K562 treated with DMSO at 1 percent for 4 hours (cell line): Measurements from ENCODE around the gene AQP1. TPM values are rescaled to one million over a fixed set of nuclear protein-coding genes. Genes with fewer than 3 reads are reported as not detected.

Experiments used
- total RNA-seq: library from RNA; unstranded; fragments of 300-600 nt; gene quantifications from 2 replicates; pipeline ENCODE4 v1.2.3, GENCODE V29; 2022; ENCODE audit not compliant: insufficient read depth

Gene AQP1
- total RNA-seq, result 1.2 and 2.5 TPM in 2 replicates

DNA sequence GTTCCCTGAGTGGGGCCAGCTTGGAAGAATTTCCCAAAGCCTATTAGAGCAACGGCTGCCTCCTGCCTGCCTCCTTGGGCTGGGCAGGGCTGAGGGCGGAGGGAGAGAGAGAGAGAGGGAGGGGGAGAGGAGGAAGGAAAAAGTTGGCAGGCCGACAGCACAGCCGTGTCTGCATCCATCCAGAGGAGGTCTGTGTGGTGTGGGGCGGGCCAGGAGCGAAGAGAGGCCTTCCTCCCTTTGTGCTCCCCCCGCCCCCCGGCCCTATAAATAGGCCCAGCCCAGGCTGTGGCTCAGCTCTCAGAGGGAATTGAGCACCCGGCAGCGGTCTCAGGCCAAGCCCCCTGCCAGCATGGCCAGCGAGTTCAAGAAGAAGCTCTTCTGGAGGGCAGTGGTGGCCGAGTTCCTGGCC is at the start of gene AQP1:
AQP1 (plus strand) TSS at position 293 of the 409 bp plus-strand sequence; CDS start at position 350, 57 bp downstream.

DNA sequence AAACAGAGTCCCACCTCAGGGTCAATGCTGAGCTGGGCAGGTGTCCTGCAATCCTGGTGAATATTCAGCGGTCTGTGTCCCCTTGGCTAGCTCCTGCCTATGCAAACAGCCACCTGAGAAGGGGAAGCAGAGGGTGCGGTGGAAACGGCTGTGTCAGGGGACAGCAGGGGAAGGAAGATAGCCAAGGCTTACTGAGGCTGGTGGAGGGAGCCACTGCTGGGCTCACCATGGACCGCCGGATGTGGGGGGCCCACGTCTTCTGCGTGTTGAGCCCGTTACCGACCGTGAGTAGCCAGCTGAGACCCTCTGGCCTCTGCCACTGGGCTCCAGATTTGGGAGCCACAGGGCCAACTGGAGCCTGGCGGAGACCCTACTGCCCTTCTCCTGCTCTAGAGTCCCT is 52.2 kb downstream of the AQP1 start, which contains the start of gene GHRHR:
GHRHR (plus strand) TSS at position 112 of the 400 bp plus-strand sequence; CDS start at position 228, 116 bp downstream.

Other genes with a start within 250 kb of the AQP1 start
- not detected in 2 replicates for gene CRHR2, start 229.4 kb upstream of the AQP1 start, total RNA-seq
- not detected in 2 replicates for gene INMT, start 159.7 kb upstream of the AQP1 start, total RNA-seq
- gene MINDY4, start 140.4 kb upstream of the AQP1 start, total RNA-seq, result 6.5 and 8.7 TPM in 2 replicates
- not detected in 2 replicates for gene GHRHR, start 52.1 kb downstream of the AQP1 start, total RNA-seq
- gene ADCYAP1R1, start 140.5 kb downstream of the AQP1 start, total RNA-seq, result not detected in 2 replicates